HG03139 (cell line): ENCODE measurements around the gene WNK2.
"Not testable (repeated sequence)": the region's sequence is repeated elsewhere in the genome, so short reads cannot be mapped to it uniquely, and the experiment has no call there.

Source experiments
- ATAC-seq: cut with Tn5 transposase; IDR thresholded peaks from one replicate; pipeline ENCODE4 v1.9.1; 2021; ENCODE audit not compliant: unreplicated experiment

WNK2 gene

GRCh38 chr9:93324191-93324834, 140.4 kb downstream of the WNK2 start:
- ATAC-seq: no peak

- no peak for ATAC-seq
Observed at GRCh38 chr9:93325307-93326035, 141.5 kb downstream of the WNK2 start.

DNA sequence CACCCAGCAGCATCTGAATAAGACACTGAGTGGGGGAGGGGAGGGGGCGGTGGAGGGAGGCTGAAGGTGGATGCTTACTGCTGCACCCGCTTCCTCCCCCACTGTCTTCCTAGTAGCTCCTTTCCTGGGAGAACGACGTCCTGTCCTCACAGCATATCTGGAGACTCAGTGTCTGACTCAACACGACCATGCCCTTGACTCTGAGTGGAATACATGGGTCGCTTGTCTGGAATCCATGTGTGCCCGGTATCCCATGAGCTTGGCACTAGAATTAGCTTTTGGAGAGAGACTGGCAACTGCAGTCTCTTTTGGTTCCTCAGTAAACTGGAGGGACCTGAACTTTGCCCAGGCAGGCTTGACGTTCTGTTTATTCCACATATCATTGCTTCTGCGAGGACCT, 142.1 kb downstream of the WNK2 start:
- ATAC-seq: no peak

- no peak for ATAC-seq
Observed at GRCh38 chr9:93326654-93327053, 142.7 kb downstream of the WNK2 start.

GRCh38 chr9:93329629-93330280, 145.8 kb downstream of the WNK2 start:
- no peak for ATAC-seq

DNA sequence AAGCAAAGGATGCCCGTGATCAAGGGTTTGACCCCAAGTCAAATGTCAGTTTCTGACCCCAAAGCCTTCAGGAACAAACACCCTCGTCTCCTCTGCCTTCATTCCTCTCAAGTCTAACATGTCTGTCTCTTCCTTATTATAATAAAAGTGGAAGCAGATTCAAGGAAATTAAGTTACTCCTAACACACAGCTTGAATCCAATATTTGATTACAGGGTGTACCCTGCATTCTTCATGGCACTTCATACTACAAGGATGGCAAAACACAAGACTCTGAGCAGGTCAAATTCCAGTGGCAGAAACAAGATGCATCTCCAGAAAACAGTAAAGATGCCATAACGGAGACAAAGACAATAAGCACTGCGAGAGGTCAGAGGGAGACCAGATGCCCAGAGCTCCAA, 148.4 kb downstream of the WNK2 start:
- ATAC-seq: no peak

DNA sequence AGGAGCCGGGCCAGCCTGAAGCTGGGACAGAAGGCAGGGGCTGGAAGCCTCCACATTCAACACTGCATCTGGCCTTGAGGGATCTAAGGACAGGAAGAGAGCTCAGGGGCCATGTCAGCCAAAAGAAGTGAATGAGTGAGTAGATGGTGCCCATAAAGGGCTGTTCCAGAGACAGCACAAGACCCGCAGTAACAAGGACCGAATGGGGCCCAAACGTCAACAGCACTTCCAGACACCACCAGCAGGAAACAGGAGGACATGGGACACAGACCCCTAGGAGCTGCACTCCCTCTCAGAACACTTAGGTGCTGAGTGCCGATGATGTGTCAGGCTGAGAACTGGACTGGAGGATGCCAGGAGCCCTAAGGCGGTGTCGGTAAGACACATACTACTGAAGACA, 152.8 kb downstream of the WNK2 start:
- ATAC-seq: no peak

DNA sequence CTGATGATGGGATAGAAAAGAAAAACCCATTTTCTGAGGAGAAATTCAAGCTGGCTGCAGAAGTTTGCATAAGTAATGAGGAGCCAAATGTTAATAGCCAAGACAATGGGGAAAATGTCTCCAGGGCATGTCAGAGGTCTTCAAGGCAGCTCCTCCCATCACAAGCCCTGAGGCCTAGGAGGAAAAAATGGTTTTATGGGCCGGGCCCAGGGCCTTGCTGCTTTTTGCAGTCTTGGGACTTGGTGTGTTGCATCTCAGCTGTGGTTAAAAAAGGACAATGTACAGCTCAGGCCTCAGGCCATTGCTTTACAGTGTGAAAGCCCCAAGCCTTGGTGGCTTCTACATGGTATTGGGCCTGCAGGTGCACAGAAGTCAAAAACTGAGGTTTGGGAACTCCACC, 154.3 kb downstream of the WNK2 start:
- ATAC-seq: not testable (repeated sequence)

DNA sequence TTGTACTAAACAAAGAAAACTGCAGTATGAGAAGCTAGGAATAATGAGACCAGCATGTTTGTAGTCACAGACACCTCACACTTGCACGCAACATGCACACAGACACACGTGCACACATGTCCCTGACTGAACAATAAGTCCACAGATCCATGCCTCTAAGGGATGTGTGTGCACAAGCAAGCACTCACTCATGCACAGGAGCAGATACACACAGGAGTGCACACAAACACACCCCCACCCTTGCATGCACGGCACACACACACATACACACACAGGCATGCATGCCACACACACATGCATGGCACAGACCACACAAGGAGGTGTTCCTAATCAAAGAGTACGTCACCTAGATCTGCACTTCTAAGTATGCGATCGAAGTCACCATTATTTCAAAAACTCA, 156.2 kb downstream of the WNK2 start:
- ATAC-seq: no peak

GRCh38 chr9:93341820-93342219, 157.9 kb downstream of the WNK2 start:
- not testable (repeated sequence) for ATAC-seq

GRCh38 chr9:93342428-93342827, 158.5 kb downstream of the WNK2 start:
- not testable (repeated sequence) for ATAC-seq

DNA sequence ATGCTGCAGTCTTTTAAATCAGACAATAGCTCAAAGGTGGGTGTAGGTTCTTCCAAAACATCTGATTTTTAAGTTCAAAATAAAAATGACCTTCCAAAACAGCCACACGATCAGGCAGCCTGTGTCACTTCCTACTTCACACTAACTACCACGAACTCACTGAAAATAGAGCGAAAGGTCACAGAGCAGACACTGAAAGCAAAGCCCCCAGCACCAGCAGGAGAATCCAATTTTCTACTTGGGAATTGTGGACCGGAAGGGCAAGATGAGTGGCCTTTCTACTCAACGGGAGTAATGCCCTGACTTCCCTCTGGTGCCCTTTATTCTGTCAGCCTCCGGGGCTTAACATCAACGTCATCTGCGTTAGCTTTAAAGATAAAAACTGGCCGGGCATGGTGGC, 159.7 kb downstream of the WNK2 start:
- ATAC-seq: no peak

DNA sequence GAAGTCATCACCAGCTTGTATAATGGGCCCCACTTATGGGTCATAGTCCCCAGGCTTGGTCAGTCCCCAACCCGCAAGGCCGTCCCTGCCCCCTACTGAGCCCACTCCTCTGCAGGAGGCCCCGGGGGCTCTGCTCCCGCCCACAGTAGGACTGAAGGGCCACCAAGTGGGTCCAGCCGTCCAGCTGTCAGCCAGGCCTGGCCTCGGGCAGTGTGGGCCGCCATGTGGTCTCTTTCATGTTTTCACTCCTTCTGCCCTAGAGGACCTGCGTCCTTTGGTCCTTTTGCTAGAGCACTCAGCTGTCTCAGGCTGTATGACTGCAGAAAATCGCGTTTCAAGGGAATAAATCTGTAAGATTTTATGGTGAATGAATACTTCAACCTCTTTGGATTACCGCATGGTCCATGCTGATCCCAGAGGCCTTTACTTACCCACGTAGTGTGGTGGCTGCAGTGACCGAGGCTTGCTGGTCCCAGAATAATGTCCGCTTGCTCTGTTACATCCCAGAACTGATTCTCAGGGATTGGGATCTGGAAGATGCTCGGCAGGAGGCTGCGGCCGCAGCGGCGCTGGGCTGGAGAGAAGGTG, 161.8 kb downstream of the WNK2 start:
- ATAC-seq: no peak

DNA sequence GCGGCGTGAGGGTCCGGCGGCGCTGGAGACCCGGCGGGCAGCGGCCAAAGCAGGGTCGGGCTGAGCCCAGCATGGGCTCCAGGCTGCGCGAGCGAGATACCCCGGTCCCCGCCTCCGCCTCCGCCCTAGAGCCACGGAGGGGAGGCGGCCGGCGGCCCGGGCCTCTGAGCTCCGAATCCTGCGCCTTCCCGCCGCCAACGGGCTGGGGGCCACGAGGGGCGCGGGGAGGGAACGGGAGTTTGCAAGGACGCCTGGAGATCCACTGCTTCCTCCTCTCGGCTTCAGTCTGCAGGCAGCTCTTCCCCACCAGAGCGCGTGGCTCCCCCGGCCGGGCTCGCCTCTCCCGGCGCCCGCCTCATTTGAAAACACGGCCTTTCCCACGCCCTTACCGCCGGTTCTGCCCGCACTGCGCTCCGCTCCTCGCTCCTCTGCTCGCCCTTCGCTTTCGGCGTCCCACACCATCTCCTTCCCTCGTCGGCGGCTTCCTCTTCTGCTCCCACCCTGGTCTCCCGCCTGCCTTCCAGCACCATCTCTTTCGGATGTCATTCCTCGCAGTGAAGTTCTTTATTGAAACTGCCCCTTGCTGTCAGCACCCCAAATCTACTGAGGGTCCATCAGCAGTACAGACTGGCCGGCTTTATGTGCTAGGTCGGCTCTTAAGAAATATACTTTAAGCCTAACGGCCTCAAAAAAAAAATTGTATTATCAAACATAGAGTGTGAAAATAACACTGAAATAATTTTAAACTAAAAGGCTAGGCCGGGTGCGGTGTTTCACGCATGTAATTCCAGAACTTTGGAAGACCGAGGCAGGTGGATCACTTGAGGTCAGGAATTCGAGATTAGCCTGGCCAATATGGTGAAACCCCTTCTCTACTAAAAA, 162.5 kb downstream of the WNK2 start:
- ATAC-seq: no peak

GRCh38 chr9:93347371-93347975, 163.5 kb downstream of the WNK2 start:
- not testable (repeated sequence) for ATAC-seq

DNA sequence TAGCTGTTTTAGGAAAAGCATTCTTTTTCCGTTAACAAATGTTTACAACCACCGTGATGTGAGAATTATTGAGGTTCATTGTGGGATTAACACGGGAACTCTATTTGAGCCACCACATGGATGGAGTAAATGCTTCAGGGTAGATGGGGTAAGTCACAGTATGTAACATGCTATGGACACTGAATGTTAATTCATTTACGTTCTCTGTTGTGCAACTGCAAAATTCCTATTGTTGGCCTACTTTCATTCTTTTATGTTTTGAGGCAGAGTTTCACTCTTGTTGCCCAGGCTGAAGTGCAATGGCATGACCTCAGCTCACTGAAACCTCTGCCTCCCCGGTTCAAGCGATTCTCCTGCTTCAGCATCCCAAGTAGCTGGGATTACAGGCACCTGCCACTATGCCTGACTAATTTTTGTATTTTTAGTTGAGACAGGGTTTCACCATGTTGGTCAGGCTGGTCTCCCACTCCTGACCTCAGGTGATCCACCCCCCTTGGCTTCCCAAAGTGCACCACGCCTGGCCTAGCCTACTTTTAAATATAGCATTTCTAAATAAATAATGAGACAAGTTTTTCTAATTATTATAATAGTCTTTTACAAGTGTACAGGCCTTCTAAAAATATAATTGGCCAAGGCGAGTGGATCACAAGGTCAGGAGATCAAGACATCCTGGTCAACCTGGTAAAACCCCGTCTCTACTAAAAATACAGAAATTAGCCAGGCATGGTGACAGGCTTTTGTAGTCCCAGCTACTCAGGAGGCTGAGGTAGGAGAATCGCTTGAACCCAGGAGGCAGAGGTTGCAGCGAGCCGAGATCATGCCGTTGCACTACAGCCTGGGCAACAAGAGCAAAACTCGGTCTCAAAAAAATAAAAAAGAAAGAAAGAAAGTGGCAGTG, 169.7 kb downstream of the WNK2 start:
- not testable (repeated sequence) for ATAC-seq

DNA sequence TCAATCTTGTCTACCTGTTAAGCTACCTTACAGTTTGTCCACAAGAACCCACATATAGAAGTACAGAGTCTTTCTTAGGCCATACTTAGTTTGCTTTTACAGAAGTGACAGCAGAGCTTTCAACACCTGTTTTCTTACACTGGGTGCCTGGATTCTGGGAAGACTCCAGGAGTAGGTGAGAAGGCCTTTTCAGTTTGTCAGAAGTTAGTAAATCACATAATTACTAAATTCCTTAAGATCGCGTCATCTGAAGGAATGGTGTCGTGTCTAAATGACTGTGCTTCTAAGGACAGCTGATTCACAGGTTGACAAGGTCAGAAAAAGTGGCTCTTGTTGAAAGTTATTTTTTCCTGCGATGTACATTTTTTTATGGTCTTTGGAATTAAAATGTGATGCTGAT, 170.5 kb downstream of the WNK2 start:
- no peak for ATAC-seq

- ATAC-seq: no peak
Observed at GRCh38 chr9:93355827-93356226, 171.9 kb downstream of the WNK2 start.

DNA sequence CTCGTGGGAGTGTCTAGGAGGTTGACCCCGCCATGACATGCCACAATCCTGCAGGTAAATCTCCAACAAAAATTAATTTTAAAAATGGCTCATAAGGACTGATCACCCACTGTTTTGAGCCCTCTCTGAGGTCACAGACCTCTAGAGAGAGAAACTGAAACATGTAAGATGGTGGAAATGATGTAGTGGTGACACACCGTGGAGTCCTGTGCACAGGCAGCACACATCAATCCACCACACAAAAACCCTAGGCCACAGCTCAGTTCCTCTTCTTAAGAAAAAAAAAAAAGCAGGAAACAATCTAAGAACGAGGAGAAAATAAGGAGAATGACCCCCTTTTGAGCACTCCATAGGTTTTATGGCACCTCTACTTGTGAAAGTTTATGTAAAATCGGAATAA, 173.7 kb downstream of the WNK2 start:
- ATAC-seq: no peak
